NCI-H226 (cell line): ENCODE results near the gene C3orf38.
A peak's percentile ranks its signal among the peaks of the same experiment; 100 is the strongest.
"Not testable (repeated sequence)": the region's sequence is repeated elsewhere in the genome, so short reads cannot be mapped to it uniquely, and the experiment has no call there.

ENCODE experiments used
- DNase-seq: peaks from one replicate; pipeline ENCODE4 v3.0.0-alpha.2; 2015

The C3orf38 gene

DNA sequence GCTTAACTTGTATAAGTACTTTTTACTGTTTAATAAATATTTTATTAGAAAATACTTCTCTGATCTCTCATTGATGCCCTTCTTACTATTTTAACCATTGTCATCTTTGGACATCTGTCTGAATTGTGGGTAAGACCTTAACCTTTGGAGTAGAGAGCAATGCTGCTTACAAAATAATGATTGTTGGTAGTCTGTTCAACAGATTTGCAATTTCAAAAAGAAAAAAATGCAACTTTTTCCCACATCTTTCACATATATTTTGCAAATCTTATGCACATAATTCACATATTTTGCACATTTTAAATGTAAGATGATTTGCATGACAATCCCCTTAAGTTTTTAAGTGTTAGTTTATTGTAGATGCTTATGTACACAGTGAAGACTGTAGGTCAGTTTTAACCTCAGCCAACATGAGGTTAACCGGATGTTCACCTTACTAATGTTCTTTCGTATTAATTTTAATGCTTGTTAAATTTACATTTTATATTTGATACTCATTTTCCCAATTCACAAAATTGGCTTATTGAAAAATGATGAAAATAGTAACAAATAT lies 16.7 kb downstream of the C3orf38 start:
- no peak for DNase-seq

DNA sequence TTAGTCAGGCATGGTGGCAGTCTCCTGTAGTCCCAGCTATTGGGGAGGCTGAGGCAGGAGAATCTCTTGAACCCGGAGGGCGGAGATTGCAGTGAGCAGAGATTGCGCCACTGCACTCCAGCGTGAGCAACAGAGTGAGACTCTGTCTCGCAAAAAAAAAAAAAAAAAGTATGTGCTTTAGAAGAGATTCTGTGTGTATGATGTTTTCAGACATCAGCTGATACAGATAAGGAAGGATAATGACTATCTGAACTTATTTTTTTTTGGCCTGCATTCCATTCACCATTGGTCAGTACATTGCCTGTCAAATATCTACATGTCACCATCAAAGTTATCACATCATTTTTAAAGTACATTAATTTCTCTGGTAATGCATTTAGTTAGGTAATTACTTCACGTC lies 17.4 kb downstream of the C3orf38 start:
- DNase-seq = peak; percentile 4

DNA sequence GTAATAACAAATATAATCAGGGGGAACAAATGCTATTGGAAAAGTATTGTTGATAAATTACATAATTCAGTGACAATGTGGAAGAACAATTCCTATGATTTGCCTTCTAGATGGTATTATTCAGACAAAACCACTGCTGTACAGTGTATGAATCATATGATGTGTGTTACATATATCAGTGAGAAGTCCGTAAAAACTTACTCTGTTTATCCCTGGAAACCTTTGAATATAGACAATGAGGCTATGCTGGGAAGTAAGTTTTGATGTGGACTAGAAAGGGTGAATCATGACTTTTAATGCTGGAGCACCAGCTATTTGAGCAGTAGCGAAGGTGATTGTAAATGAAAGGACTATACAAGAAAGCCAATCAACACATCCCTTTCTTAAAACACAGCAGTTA lies 17.9 kb downstream of the C3orf38 start:
- no peak for DNase-seq

DNA sequence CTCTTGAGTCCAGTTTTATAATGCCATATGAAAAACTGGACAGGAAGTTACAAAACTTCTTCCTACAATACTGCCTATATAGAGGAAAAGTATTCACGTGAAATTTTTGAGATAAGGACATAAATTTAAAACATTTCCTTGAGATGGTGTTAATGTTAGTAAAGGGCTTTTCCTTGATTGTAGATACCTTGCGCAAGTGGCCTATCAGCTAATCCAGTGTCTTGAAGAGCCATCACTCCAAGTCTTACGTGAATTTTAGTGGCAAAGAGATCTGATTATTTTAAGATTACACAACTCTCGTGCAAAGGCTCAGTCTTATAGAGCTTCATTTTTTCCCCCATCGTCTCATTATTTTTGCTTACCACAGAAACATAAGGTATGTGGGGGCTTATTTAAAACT lies 18.4 kb downstream of the C3orf38 start:
- DNase-seq = no peak

DNA sequence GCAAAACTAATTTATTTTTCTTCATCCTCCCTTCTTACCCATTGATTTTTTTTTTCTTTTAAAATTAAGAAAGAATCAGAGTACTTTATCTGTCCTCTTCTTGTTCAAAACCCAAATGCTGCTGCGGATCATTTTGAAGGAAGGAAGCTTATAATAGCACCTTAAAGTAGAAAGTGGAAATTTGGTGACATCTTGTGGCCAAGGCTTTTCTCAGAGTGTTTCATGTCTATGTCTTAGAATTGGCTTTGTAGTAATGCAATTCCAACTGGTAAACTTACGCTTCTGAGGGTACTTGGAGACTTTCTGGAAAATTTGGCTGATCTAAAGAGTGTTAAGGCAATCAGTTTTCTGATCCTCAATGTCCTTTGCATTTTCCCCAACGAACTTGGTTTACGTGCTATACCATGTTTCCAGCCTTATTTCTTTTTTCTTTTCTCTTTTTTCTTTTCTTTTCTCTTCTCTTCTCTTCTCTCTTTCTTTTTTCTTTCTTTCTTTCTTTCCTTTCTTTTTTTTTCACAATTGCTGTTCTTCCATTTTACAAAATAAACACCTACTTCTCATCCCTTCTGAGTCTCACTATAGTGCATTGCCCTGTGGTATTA lies 30.7 kb downstream of the C3orf38 start:
- DNase-seq = no peak

DNA sequence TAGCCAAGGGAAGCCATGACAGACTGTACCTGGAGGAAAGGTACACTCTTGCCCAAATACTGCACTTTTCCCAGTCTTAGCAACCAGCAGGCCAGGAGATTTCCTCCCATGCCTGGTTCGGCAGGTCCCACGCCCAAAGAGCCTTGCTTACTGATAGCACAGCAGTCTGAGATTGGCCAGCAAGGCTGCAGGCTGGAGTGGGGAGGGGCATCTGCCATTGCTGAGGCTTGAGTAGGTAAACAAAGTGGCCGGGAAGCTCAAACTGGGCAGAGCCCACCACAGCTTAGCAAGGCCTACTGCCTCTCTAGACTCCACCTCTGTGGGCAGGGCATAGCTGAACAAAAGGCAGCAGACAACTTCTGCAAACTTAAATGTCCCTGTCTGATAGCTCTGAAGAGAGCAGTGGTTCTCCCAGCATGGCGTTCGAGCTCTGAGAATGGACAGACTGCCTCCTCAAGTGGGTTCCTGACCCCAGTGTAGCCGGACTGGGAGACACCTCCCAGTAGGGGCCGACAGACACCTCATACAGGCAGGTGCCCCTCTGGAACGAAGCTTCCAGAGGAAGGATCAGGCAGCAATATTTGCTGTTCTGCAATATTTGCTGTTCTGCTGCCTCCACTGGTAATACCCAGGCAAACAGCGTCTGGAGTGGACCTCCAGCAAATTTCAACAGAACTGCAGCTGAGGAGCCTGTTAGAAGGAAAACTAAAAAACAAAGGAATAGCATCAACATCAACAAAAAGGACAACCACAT lies 32.6 kb downstream of the C3orf38 start:
- not testable (repeated sequence) for DNase-seq

DNA sequence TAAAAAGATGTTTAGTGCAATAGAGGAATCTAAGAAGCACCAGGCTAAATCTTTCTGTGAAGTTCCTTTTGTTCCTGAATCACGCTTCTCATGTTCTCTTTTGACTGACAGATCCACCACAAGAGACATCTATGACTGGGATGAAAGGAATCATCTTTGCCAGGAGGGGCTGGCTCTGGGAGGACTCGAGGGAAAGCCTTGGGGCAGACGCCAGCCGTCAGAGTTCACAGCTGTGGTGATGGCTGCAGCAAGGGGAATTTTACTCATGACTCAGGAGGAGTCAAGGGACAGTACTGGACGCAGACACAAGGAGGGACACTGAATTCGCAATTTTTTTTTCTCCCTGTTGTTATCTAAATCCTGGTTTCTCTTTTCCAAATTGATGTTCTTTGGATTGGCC lies 38.7 kb downstream of the C3orf38 start:
- DNase-seq = peak; percentile 17

DNA sequence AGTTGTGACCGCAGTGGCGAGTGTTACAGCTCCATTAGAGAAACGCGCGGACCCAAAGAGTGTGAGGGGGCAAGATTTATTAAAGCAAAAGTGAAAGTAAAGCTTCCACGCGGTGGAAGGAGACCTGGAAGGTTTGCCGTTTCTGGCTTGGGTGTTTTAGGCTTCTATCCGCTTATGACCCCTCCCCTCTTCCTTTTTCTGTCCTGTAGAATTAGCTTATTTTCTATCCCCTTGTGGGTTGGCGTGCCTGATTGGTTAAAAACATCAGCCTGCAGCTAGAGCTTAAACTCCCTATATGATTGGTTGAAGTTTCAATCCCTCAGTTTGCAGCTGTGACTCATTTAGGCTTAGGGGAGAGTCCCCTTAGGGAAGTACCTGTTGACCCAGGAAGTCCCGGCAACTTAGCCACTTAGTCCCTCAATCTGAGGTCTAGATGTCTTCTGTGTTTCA lies 39.6 kb downstream of the C3orf38 start:
- no peak for DNase-seq

DNA sequence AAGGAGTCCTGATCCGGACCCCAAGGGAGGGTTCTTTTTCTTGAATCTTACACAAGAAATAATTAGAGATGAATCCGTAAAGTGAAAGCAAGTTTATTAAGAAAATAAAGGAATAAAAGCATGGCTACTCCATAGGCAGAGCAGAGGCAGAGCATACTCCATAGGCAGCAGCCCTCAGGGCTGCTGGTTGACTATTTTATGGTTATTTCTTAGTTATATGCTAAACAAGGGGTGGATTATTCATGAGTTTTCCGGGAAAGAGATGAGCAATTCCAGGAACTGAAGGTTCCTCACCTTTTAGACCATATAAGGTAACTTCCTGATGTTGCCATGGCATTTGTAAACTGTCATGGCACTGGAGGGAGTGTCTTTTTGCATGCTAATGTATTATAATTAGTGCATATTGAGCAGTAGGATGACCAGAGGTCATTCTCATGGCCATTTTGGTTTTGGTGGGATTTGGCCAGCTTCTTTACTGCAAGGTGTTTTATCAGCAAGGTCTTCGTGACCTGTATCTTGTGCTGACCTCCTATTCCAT lies 42.2 kb downstream of the C3orf38 start:
- DNase-seq = no peak

DNA sequence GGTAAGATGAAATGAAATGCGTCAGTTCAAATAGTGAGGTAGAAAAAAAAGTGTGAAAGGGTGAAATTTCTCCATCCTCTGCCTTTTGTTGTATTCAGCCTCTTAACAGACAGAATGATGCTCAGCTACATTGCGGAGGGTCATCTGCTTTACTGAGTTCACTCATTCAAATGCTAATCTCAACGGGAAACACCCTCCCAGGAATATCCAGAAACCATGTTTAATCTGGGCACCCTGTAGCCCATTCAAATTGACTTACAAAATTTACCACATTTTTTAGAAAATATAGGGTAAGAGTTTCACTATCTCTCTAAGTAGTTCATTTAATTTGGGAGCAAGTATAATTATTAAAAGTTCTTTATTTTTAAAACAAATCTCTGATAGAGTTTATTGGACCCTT lies 42.9 kb downstream of the C3orf38 start:
- no peak for DNase-seq

DNA sequence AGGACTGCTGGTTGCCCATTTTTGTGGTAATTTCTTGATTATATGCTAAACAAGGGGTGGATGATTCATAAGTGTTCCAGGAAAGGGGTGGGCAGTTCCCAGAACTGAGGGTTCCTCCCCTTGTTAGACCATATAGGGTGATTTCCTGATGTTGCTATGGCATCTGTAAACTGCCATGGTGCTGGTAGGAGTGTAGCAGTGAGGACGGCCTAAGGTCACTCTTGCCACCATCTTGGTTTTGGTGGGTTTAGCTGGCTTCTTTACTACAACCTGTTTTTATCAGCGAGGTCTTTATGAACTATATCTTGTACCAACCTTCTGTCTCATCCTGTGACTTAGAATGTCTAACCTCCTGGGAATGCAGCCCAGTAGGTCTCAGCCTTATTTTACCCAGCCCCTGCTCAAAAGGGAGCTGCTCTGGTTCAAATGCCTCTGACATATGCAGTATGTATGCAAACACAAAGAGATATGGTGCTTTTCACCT lies 46.2 kb downstream of the C3orf38 start:
- DNase-seq = no peak

DNA sequence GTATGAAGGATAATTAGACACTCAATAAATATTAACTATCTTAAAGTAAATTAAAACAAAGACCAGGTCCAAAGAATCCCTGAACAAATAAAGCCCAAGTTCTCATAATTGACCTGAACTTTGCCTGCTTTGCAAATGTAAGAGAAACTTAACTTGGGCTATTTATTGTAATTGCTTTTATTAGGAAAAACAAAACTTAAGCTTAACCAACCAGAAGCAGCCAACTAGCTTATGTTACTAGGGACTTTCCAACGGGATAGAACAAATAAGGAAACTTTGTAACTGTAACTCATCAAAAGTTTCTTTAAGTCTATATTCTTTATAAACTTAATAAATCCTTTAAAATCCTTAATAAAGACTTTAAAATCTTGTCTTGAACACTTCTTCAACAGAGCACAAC lies 48.4 kb downstream of the C3orf38 start:
- DNase-seq = no peak

DNA sequence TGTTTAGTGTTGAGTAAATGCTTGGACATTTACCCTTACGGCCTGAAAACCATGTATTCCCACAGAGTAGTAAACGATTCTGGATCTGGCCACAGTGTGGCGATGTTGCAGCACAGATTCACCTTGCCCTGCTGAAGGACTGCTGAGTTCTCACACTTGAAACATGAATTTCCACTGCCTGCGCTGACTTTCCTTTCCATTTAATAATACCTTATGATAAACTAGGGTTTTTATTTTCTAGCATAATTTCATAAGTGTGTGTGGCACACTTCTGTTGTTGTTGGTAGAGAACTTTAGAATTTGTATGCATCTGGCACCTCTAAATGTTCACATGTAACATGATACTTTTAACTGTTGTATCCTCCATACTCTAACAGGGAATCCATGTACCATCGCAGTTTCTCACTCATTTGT lies 53.9 kb downstream of the C3orf38 start:
- DNase-seq = peak; percentile 37
